ENCODE measurements around the gene CITED1.

- TF ChIP-seq POLR2AphosphoS5 (IDR thresholded peaks at IDR 0.05; ENCODE audit: low read depth, low read length) = no peak
- no peak for TF ChIP-seq TAF1 (IDR thresholded peaks at IDR 0.05; ENCODE audit: borderline replicate concordance, low read depth, low read length)
These were observed 52.0 kb downstream of the CITED1 start for GRCh38 chrX:72253686-72254085.

Measured in GM12892 (cell line).